ENCODE measurements around the gene IFITM1. TPM values are rescaled to one million over a fixed set of nuclear protein-coding genes. Genes with fewer than 3 reads are reported as not detected.

Gene IFITM1
- total and polyA plus RNA-seq, 2 donors (not counting 3 experiments of a cell fraction or from before 2014, with no cell fraction given): 11.5 to 24.6 TPM

- BruUV-seq (replicated peaks): no TSS peak
- Histone ChIP-seq H3K36me3 (ENCODE audit: control insufficient read depth in 2 of 2, extremely low read depth in 1 of 2, insufficient read depth in 2 of 2, low read length in 2 of 2) (peaks cover 0 to 8% of the 10 kb centered on the region in 2 experiments), H3K9me1 (replicated peaks; ENCODE audit: control insufficient read depth, extremely low read depth, insufficient read depth, low read length) (no peaks in the 10 kb centered on the region), H3K4me1 (ENCODE audit: control insufficient read depth, extremely low read depth, insufficient read depth, low read length) (no peaks in the 10 kb centered on the region), H3K9me3 (replicated peaks; ENCODE audit: control insufficient read depth, insufficient read depth, low read length) (no peaks in the 10 kb centered on the region), H3K27ac (ENCODE audit: insufficient read depth, low read depth, low read length) (no peak overlapping the region), H2AFZ (ENCODE audit: low read depth, low read length) (no peak overlapping the region), H3K9ac (replicated peaks; ENCODE audit: extremely low read depth, insufficient read depth, low read length) (no peak overlapping the region), H3K4me2 (ENCODE audit: insufficient read depth, low read length) (no peak overlapping the region), H3K79me2 (ENCODE audit: control insufficient read depth, insufficient read depth, low read length) (no peaks in the 10 kb centered on the region), H4K20me1 (replicated peaks; ENCODE audit: control insufficient read depth, extremely low read depth, insufficient read depth, low read length) (no peaks in the 10 kb centered on the region), H3K4me3 (replicated peaks in 1 of 3; ENCODE audit: insufficient read depth in 1 of 3, low read depth in 1 of 3, low read length in 3 of 3) (no peak overlapping the region), H3K27me3 (ENCODE audit: control insufficient read depth in 2 of 2, insufficient read depth in 2 of 2, low read length in 2 of 2) (peaks cover 3 to 8% of the 10 kb centered on the region in 2 experiments)
- dilution Hi-C loops (cut with MboI; ENCODE audit: extremely low pct_ligation_motif_present, low sequenced_read_pairs) (no loop called here), intact Hi-C loops (cut with micrococcal nuclease) (no loop called here)
- FAIRE-seq (no peak), DNase-seq (ENCODE audit: low read depth, low spot score) (no peak)
- no peak for TF ChIP-seq POLR2AphosphoS5 (IDR thresholded peaks at IDR 0.05; ENCODE audit: insufficient read depth, low read depth, low read length)
- TF ChIP-seq GATA2 (IDR thresholded peaks at IDR 0.05; ENCODE audit: insufficient read depth, insufficient read length, low read depth, low read length): no peak
- no peak for TF ChIP-seq FOS (IDR thresholded peaks at IDR 0.05; ENCODE audit: borderline replicate concordance, insufficient read depth, low read length)
- no peak for TF ChIP-seq MYC (IDR thresholded peaks at IDR 0.05; ENCODE audit: low read depth, low read length)
- TF ChIP-seq POLR2A (IDR thresholded peaks at IDR 0.05; ENCODE audit: low read depth, low read length): no peak
- no peak for TF ChIP-seq MAX (IDR thresholded peaks at IDR 0.05; ENCODE audit: insufficient read depth, insufficient read length)
- no peak for TF ChIP-seq CTCF (IDR thresholded peaks at IDR 0.05; ENCODE audit: extremely low read depth in 1 of 2, insufficient read depth in 1 of 2, low read depth in 1 of 2, low read length in 2 of 2)
- TF ChIP-seq JUN (IDR thresholded peaks at IDR 0.05; ENCODE audit: borderline replicate concordance, insufficient read depth, insufficient read length, low read depth): no peak
- no peak for TF ChIP-seq EZH2 (IDR thresholded peaks at IDR 0.05; ENCODE audit: borderline replicate concordance, low read depth, low read length, severe bottlenecking)
- POLR2A ChIA-PET: no interaction called here
- CTCF ChIA-PET: no interaction called here
Observed at GRCh38 chr11:297586-298405, 16.0 kb upstream of the IFITM1 start.
